Spleen (tissue), 7 donors: ENCODE results near the gene IL21R.

Source experiments
- CTCF ChIP-seq, 11 experiments: fragments of 200-600 bp in 7 of 11; fragments of 450-650 bp in 4 of 11; sonication (generic) in 4 of 11; IDR thresholded peaks in 8 of 11; conservative IDR thresholded peaks in 3 of 11; 1 replicate in 7 of 11; 2 replicates in 4 of 11; pipeline versions ENCODE4 v1.4.0 to v1.8.0; 2016 to 2021; ENCODE audit warnings: antibody characterized with exemption in 11 of 11, inconsistent platforms in 4 of 11, mild to moderate bottlenecking in 1 of 11
- POLR2A ChIP-seq, 3 donors: fragments of 450-650 bp; IDR thresholded peaks; one replicate each; pipeline ENCODE4 v1.5.1; 2017; ENCODE audit warnings: antibody characterized with exemption in 3 of 3, mild to moderate bottlenecking in 1 of 3
- POLR2AphosphoS5 ChIP-seq, 3 donors: sonication (generic); formaldehyde crosslinking; IDR thresholded peaks; one replicate each; pipeline ENCODE4 v1.5.1; 2017; ENCODE audit warnings: antibody characterized with exemption in 3 of 3
- donor health status: DM: no; HTN: no; CAD: no; lungs with moderate emphysema.
- donor health status: DM: no; HTN: no; CAD: no.
- donor health status: DM: no; HTN: no; CAD: no.

- TF ChIP-seq POLR2A (IDR thresholded peaks at IDR 0.05) (no peak), CTCF (IDR thresholded peaks at IDR 0.05 in 8 of 11, conservative IDR thresholded peaks at IDR 0.05 in 3 of 11) (no peak), POLR2AphosphoS5 (IDR thresholded peaks at IDR 0.05) (no peak)
These were observed 8.8 kb downstream of the IL21R start for GRCh38 chr16:27410761-27411160.
